Kidney capillary endothelial cell (primary cell): Measurements from ENCODE around the gene TMEM267.
"Not testable (repeated sequence)": the region's sequence is repeated elsewhere in the genome, so short reads cannot be mapped to it uniquely, and the experiment has no call there.

Experiments
- DNase-seq: peaks from one replicate; pipeline ENCODE4 v3.0.0-alpha.2; 2018; ENCODE audit warnings: low spot score

The TMEM267 gene

DNA sequence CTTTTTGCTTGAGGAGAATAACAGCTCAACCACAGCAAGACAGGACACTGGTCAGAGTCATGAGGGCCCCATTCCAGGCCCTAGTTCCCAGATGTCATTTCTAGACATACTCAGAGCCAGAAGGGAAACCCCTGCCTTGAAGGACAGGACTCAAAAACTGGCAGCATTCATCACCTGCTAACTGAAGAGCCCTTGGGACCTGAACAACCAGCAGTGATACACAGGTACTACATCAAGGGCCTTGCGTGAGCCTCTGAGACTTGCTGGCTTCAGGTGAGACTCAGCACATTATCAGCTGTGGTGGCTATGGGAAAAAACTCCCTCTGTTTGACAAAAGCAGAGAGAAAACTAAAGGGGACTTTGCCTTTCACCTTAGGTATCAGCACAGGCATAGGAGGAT, 22.6 kb downstream of the TMEM267 start:
- DNase-seq, result no peak

- no peak for DNase-seq
These were observed 27.1 kb downstream of the TMEM267 start for GRCh38 chr5:43456556-43456955.

DNA sequence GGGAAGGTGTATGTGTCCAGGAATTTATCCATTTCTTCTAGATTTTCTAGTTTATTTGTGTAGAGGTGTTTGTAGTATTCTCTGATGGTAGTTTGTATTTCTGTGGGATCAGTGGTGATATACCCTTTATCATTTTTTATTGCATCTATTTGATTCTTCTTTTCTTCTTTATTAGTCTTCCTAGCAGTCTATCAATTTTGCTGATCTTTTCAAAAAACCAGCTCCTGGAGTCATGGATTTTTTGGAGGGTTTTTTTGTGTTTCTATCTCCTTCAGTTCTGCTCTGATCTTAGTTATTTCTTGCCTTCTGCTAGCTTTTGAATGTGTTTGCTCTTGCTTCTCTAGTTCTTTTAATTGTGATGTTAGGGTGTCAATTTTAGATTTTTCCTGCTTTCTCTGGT, 42.1 kb downstream of the TMEM267 start:
- not testable (repeated sequence) for DNase-seq

DNA sequence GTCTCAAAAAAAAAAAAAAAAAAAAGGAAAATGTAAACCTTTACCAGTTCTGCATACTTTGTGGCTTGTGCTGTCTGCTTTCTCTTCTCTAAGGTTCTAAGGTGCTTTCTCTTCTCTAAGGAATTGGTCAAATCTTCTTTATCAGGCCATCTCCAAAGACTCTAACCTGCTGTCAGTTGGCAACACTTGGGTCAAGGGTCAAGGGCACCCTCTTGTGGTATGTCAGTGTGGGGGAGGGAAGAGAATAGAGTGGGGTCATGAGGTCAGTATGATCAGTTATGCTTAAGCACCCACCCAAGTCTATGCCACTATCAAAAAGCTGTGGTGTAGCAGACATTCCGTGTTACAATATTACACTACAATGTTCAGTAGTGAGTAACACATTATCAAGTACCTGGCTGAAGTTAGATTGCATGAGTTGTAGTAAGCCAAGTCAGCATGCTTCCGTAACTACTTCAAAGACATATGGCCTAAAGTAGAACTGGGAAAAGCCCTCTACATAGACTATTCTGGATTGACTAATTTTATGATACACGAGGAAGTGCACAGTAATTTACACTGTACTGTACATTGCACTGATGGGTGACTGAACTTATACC, 46.5 kb downstream of the TMEM267 start:
- no peak for DNase-seq

DNA sequence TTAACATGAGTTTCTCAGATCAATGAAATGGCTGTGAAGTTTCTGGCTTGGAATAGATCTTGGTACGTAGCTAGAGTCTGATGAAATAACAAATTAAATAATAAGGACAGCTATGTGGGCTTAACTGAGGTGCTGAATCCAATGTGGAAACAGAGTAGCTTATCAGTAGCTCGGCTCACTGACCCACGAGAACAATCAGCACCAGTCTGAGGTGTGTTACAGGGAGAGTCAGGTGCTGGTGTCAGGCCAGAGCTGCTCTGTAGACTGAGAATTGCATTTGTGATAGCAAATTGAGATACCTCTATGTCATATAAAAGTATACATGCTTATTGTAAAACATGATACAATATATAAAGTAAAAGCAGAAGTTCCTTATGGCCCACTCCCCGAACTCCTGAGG, 50.3 kb downstream of the TMEM267 start:
- no peak for DNase-seq

GRCh38 chr5:43432486-43433375, 50.9 kb downstream of the TMEM267 start:
- DNase-seq, result no peak

GRCh38 chr5:43429706-43430105, 54.0 kb downstream of the TMEM267 start:
- DNase-seq, result no peak

- no peak for DNase-seq
These were observed 54.6 kb downstream of the TMEM267 start for GRCh38 chr5:43429016-43429415.

DNA sequence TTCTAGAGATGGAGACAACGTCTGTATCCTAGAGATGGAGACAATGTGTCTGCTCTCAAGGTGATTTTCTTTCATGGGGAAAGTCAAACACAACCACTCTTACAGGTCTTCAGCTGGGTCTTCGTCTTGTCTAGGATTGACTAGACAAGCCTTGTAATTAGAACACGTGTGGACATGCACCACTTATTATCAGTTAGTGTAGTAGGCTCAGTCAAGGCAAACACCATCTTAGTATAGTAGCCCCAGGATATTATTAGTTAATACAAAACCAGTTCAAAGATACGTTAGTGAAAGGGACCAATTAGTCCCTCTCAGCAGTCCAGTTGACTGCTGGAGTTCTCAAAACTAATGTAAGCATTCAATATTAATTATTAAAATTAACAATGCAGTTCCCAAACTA, 56.4 kb downstream of the TMEM267 start:
- DNase-seq, result no peak

- DNase-seq, result no peak
These were observed 57.7 kb downstream of the TMEM267 start for GRCh38 chr5:43425983-43426382.

DNA sequence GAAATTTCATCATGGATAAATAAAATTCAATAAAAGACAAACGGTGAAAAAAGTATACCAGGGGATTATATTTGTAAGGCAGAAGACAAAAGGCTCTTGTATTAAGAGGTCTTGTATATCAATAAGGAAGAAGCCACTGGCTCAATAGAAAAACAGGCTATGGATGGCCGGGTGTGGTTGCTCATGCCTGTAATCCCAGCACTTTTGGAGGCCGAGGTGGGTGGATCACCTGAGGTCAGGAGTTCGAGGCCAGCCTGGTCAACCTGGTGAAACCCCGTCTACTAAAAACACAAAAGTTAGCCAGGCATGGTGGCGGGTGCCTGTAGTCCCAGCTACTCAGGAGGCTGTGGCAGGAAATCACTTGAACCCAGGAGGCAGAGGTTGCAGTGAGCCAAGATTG, 60.6 kb downstream of the TMEM267 start:
- DNase-seq, result not testable (repeated sequence)

- no peak for DNase-seq
These were observed 61.5 kb downstream of the TMEM267 start for GRCh38 chr5:43422143-43422542.

GRCh38 chr5:43421450-43422133, 62.1 kb downstream of the TMEM267 start:
- DNase-seq, result no peak

DNA sequence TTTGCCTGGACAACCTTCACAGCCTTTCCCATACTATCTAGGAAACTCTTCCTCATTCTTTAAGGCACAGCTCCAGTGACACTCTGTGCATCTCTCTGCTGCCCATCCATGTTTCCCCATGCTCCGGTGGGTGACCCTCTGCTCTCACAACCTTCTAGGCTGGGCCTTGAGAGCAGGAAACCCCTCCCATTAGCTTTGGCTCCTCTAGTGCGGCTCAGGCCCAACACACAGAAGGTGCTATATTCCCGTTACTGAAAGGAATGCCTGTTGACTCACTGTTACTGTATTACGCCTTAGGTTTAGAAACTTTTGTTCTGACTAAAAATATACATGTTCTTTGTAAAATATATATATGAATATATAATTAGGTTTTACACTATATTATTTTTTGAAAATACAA, 63.4 kb downstream of the TMEM267 start:
- no peak for DNase-seq

DNA sequence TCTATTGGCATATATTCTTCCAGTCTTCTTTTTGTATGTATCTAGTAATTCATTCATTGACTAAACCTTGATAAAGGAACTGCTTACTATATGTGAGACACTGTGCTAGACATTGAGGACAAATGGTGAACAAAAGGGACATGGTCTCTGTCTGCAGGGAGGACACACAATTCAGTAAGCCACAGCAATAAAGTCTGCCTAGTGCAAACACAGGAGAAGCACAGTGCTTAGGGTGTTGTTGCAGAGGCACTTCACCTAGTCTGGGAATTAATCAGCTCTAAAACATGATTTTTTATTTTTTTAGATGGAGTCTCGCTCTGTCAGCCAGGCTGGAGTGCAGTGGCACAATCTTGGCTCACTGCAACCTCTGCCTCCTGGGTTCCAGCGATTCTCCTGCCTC, 65.1 kb downstream of the TMEM267 start:
- no peak for DNase-seq

- DNase-seq, result no peak
These were observed 66.8 kb downstream of the TMEM267 start for GRCh38 chr5:43416803-43417394.

GRCh38 chr5:43415935-43416802, 67.5 kb downstream of the TMEM267 start:
- DNase-seq, result no peak

DNA sequence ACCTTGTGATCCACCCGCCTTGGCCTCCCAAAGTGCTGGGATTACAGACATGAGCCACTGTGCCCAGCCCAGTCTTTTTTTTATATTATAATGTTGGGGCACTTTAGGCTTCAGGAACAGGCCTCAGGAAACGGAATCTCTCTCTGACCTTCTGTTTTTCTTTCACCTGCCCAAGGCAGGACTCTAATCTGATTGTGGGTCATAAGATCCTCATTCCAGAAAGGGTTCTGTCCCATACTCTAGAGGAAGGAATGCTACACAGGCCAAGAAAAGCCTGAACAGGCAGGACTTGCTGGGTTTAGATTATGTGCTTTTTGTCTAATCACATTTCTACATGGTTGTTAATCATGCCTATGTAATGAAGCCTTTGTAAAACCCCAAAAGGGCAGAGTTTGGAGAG, 69.7 kb downstream of the TMEM267 start:
- DNase-seq, result no peak

DNA sequence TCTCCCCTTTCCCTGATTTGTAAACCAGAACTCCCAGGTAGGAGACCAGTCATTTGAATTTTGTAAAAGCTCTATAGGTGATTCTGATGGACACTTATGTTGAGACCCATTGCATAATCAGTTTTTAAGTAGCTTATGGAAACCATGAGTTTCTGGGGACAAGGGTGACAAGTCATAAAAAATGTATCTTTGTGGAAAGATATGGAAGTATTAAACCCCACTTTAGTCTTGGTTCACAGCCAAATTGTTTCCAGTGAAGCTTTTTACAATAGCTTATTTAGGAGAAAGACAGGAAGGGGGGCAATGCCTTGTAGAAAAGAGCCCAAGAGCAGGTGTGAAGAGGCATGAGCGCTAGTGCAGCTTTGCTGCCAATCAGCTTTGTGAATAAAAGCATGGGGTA, 71.0 kb downstream of the TMEM267 start:
- no peak for DNase-seq

GRCh38 chr5:43412156-43412555, 71.5 kb downstream of the TMEM267 start, which contains the start of gene CCL28:
Gene CCL28 (minus strand): TSS chr5:43412391. CDS start chr5:43412316, 75 bp downstream.
- DNase-seq, result no peak

- DNase-seq, result no peak
These were observed 72.2 kb downstream of the TMEM267 start for GRCh38 chr5:43411495-43411894.

DNA sequence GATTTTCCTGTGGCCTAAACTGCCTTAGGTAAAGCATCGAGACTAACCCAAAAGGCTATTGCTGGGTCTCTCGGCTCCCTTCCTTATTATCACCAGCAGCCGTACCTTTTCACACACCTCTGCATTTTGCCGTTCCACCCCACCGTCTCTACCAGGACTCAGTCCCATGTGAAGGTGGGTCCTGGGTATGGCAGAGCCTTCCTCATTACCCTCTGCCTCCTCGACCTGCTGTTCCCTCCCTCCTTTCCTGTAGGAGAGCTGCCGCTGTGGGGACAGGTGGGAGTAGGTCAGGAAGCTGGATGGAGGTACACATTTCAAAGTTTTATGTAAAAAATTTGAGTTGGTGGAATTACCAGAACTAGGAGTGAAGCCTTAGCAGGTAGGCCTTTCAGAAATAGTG, 73.3 kb downstream of the TMEM267 start:
- no peak for DNase-seq
